ENCODE measurements around the gene TMEM72. TPM values are rescaled to one million over a fixed set of nuclear protein-coding genes. Genes with fewer than 3 reads are reported as not detected.

TMEM72 gene
- total RNA-seq, 1 donor from 2014 or later = not detected

GRCh38 chr10:44911951-44912350 is 814 bp downstream of the TMEM72 start:
- Histone ChIP-seq H3K27me3 (no peaks in the 10 kb centered on the region), H3K4me1 (no peaks in the 10 kb centered on the region), H3K9me3 (no peaks in the 10 kb centered on the region), H3K36me3 (no peaks in the 10 kb centered on the region), H3K4me3 (no peak overlapping the region), H3K27ac (no peak overlapping the region)
- intact Hi-C loops (cut with DNase I) = no loop called here
- no peak for DNase-seq (ENCODE audit: low spot score in 2 of 2)
- no peak for TF ChIP-seq CTCF (IDR thresholded peaks at IDR 0.05)

- no peaks in the 10 kb centered on the region for H3K27me3 ChIP-seq
- TF ChIP-seq CTCF (IDR thresholded peaks at IDR 0.05) = no peak
- no peaks in the 10 kb centered on the region for H3K36me3 ChIP-seq
- no peak for DNase-seq (ENCODE audit: low spot score in 2 of 2)
- no peak overlapping the region for H3K4me3 ChIP-seq
- H3K4me1 ChIP-seq = no peaks in the 10 kb centered on the region
- no peak overlapping the region for H3K27ac ChIP-seq
- H3K9me3 ChIP-seq = no peaks in the 10 kb centered on the region
- intact Hi-C loops (cut with DNase I) = no loop called here
Measured at GRCh38 chr10:44913350-44914081, 2.4 kb downstream of the TMEM72 start.

GRCh38 chr10:44914891-44915290 is 3.8 kb downstream of the TMEM72 start:
- Histone ChIP-seq H3K36me3 (no peaks in the 10 kb centered on the region), H3K27ac (no peak overlapping the region), H3K4me1 (no peaks in the 10 kb centered on the region), H3K27me3 (no peaks in the 10 kb centered on the region), H3K4me3 (no peak overlapping the region), H3K9me3 (no peaks in the 10 kb centered on the region)
- intact Hi-C loops (cut with DNase I) = no loop called here
- TF ChIP-seq CTCF (IDR thresholded peaks at IDR 0.05) = no peak
- no peak for DNase-seq (ENCODE audit: low spot score in 2 of 2)

GRCh38 chr10:44916429-44916828 is 5.3 kb downstream of the TMEM72 start:
- Histone ChIP-seq H3K27ac (no peak overlapping the region), H3K4me3 (no peak overlapping the region), H3K27me3 (no peaks in the 10 kb centered on the region), H3K4me1 (no peaks in the 10 kb centered on the region), H3K9me3 (no peaks in the 10 kb centered on the region), H3K36me3 (no peaks in the 10 kb centered on the region)
- no peak for DNase-seq (ENCODE audit: low spot score in 2 of 2)
- intact Hi-C loops (cut with DNase I) = no loop called here
- no peak for TF ChIP-seq CTCF (IDR thresholded peaks at IDR 0.05)

- H3K27ac ChIP-seq = no peak overlapping the region
- no peaks in the 10 kb centered on the region for H3K9me3 ChIP-seq
- no peaks in the 10 kb centered on the region for H3K36me3 ChIP-seq
- intact Hi-C loops (cut with DNase I) = no loop called here
- no peak overlapping the region for H3K4me3 ChIP-seq
- DNase-seq (ENCODE audit: low spot score in 2 of 2) = no peak
- no peak for TF ChIP-seq CTCF (IDR thresholded peaks at IDR 0.05)
- H3K27me3 ChIP-seq = no peaks in the 10 kb centered on the region
- H3K4me1 ChIP-seq = no peaks in the 10 kb centered on the region
Measured at GRCh38 chr10:44917848-44918247, 6.7 kb downstream of the TMEM72 start.

- TF ChIP-seq CTCF (IDR thresholded peaks at IDR 0.05) = no peak
- intact Hi-C loops (cut with DNase I) = no loop called here
- no peak overlapping the region for H3K27ac ChIP-seq
- peak in 1 of 2 donors; percentile 3 for DNase-seq (ENCODE audit: low spot score in 2 of 2)
- no peaks in the 10 kb centered on the region for H3K4me1 ChIP-seq
- H3K36me3 ChIP-seq = no peaks in the 10 kb centered on the region
- H3K4me3 ChIP-seq = no peak overlapping the region
- H3K27me3 ChIP-seq = no peaks in the 10 kb centered on the region
- H3K9me3 ChIP-seq = no peaks in the 10 kb centered on the region
Measured at GRCh38 chr10:44920252-44920651, 9.1 kb downstream of the TMEM72 start.
